PFSK-1 (cell line): ENCODE measurements around the gene RAB6B.

ENCODE experiments used
- FOXP2 ChIP-seq: optimal IDR thresholded peaks from 2 replicates; pipeline ENCODE3; 2011; ENCODE audit warnings: borderline replicate concordance, control low read depth, inconsistent platforms; ENCODE audit not compliant: insufficient read depth; ENCODE audit errors: extremely low read length, extremely low read depth
- POLR2AphosphoS5 ChIP-seq: IDR thresholded peaks from 2 replicates; pipeline ENCODE4 v1.6.1; 2012; ENCODE audit warnings: low read depth, mild to moderate bottlenecking, control low read depth, low read length, moderate library complexity
- REST ChIP-seq, 2 experiments: IDR thresholded peaks; 2 replicates each; pipeline versions ENCODE4 v1.6.1 to v1.8.0; 2011 to 2012; ENCODE audit warnings: low read depth in 2 of 2, low read length in 2 of 2, control low read depth in 1 of 2, inconsistent platforms in 1 of 2, mild to moderate bottlenecking in 1 of 2, moderate library complexity in 1 of 2; ENCODE audit not compliant: insufficient read depth in 1 of 2
- SIN3A ChIP-seq: IDR thresholded peaks from 2 replicates; pipeline ENCODE4 v1.6.1; 2012; ENCODE audit warnings: mild to moderate bottlenecking, low read length, moderate library complexity, borderline replicate concordance; ENCODE audit not compliant: insufficient read depth
- TAF1 ChIP-seq: IDR thresholded peaks from 2 replicates; pipeline ENCODE4 v1.6.1; 2012; ENCODE audit warnings: low read length, control low read depth, borderline replicate concordance; ENCODE audit not compliant: insufficient read depth

Gene RAB6B

GRCh38 chr3:133850034-133850433 is 45.6 kb downstream of the RAB6B start:
- TF ChIP-seq TAF1: no peak
- no peak for TF ChIP-seq REST (IDR thresholded peaks at IDR 0.05; ENCODE audit: insufficient read depth in 1 of 2, low read depth in 2 of 2, low read length in 2 of 2)
- TF ChIP-seq POLR2AphosphoS5: no peak
- TF ChIP-seq FOXP2: no peak
- TF ChIP-seq SIN3A: no peak

DNA sequence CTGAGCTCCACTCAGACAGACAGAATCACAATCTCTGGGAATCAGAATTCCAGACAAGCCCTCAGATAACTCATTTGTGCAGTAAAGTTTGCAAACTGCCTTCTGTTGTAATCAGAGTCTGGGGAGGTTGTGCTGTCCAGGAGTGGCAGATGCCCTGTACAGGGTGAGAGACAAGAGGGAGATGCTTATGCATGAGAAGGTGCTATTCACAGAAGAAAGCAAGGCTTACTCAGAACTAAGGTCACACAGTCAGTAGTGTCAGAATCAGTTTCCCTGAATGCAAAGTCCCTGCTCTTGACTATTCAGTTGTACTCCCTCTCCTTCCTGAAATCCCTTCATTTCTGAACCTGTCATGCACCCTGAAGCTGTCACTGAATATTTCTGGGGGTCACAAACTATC is 46.3 kb downstream of the RAB6B start:
- no peak for TF ChIP-seq POLR2AphosphoS5
- TF ChIP-seq SIN3A: no peak
- TF ChIP-seq REST (IDR thresholded peaks at IDR 0.05; ENCODE audit: insufficient read depth in 1 of 2, low read depth in 2 of 2, low read length in 2 of 2): no peak
- TF ChIP-seq TAF1: no peak
- no peak for TF ChIP-seq FOXP2

DNA sequence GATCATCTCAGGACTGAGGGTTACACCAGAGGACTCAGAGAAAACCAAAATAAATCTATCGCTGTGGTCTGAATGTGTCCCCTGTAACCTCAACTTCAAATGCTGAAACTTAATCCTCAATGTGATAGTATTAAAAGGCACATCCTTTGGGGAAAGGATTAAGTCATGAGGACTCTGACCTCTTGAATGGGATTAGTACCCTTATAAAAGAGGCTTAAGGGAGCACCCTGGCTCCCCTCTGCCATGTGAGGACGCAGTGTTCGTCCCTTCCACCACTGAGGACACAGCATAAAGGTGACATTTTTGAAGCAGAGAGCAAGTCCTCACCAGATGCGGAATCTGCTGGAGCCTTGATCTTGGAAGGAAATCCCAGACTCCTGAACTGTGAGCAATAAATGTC is 50.6 kb downstream of the RAB6B start:
- no peak for TF ChIP-seq TAF1
- no peak for TF ChIP-seq FOXP2
- TF ChIP-seq POLR2AphosphoS5: no peak
- no peak for TF ChIP-seq REST (IDR thresholded peaks at IDR 0.05; ENCODE audit: insufficient read depth in 1 of 2, low read depth in 2 of 2, low read length in 2 of 2)
- no peak for TF ChIP-seq SIN3A

- TF ChIP-seq REST (IDR thresholded peaks at IDR 0.05; ENCODE audit: insufficient read depth in 1 of 2, low read depth in 2 of 2, low read length in 2 of 2): no peak
Measured at GRCh38 chr3:133843634-133844033, 52.0 kb downstream of the RAB6B start.

- no peak for TF ChIP-seq REST (IDR thresholded peaks at IDR 0.05; ENCODE audit: insufficient read depth in 1 of 2, low read depth in 2 of 2, low read length in 2 of 2)
- no peak for TF ChIP-seq FOXP2
- TF ChIP-seq TAF1: no peak
- TF ChIP-seq SIN3A: no peak
- no peak for TF ChIP-seq POLR2AphosphoS5
Measured at GRCh38 chr3:133842158-133842557, 53.5 kb downstream of the RAB6B start.
